Endothelial cell of umbilical vein (primary cell): Measurements from ENCODE around the gene CNTNAP2. TPM values are rescaled to one million over a fixed set of nuclear protein-coding genes. Genes with fewer than 3 reads are reported as not detected.

Source experiments
- BruUV-seq: library from RNA; stranded (reverse); fragments of 400-500 nt; replicated peaks from 2 replicates; lab custom pipeline; 2021; lab: Mats Ljungman, UMichigan
- CTCF ChIA-PET: fragments of 300-600, 350-600 bp; sonication (Branson Sonifier 250); formaldehyde crosslinking; loops from one replicate; lab custom pipeline; 2021; ENCODE audit warnings: antibody characterized with exemption, inconsistent platforms; lab: Charles Lee
- POLR2A ChIA-PET: fragments of 300-600, 350-600 bp; sonication (Branson Sonifier 250); formaldehyde crosslinking; loops from one replicate; lab custom pipeline; 2021; ENCODE audit warnings: antibody characterized with exemption, inconsistent platforms; lab: Charles Lee
- DNase-seq: peaks from one replicate; pipeline ENCODE4 v3.0.0-alpha.2; 2011; ENCODE audit warnings: low read depth, low spot score
- FAIRE-seq: peaks from 2 replicates; lab custom pipeline; 2011; peaks lifted over from hg19 to GRCh38; lab: Jason Lieb, UNC
- H2AFZ ChIP-seq: 2 replicates; pipeline ENCODE4 v1.6.0; 2012; ENCODE audit warnings: low read depth, low read length, control low read depth, inconsistent platforms
- H3K27ac ChIP-seq: 2 replicates; pipeline ENCODE4 v1.5.1; 2011; ENCODE audit warnings: low read depth, mild to moderate bottlenecking, control low read depth, low read length, moderate library complexity; ENCODE audit not compliant: insufficient read depth
- H3K27me3 ChIP-seq, 2 experiments: 2 replicates each; pipeline versions ENCODE4 v1.6.0 to v1.6.1; 2011; ENCODE audit warnings: low read length in 2 of 2, mixed read lengths in 1 of 2; ENCODE audit not compliant: control insufficient read depth in 2 of 2, insufficient read depth in 2 of 2
- H3K36me3 ChIP-seq, 2 experiments: 2 replicates in 1 of 2; 3 replicates in 1 of 2; pipeline ENCODE4 v1.5.1; 2011; ENCODE audit warnings: low read length in 2 of 2, mild to moderate bottlenecking in 1 of 2, moderate library complexity in 1 of 2; ENCODE audit not compliant: control insufficient read depth in 2 of 2, insufficient read depth in 2 of 2; ENCODE audit errors: extremely low read depth in 1 of 2
- H3K4me1 ChIP-seq: 3 replicates; pipeline ENCODE4 v1.5.1; 2011; ENCODE audit warnings: mild to moderate bottlenecking, low read length; ENCODE audit not compliant: control insufficient read depth, insufficient read depth; ENCODE audit errors: extremely low read depth
- H3K4me2 ChIP-seq: 2 replicates; pipeline ENCODE4 v1.6.1; 2011; ENCODE audit warnings: low read length, control low read depth, mixed read lengths; ENCODE audit not compliant: insufficient read depth
- H3K4me3 ChIP-seq, 3 experiments: fragments of 200-600 bp in 1 of 3; sonication (generic), shearing (Covaris generic) in 1 of 3; replicated peaks in 1 of 3; 2 replicates each; pipeline ENCODE4 v1.5.1; 2011 to 2016; ENCODE audit warnings: control low read depth in 3 of 3, low read length in 3 of 3, mild to moderate bottlenecking in 2 of 3, inconsistent platforms in 1 of 3, low read depth in 1 of 3, moderate library complexity in 1 of 3; ENCODE audit not compliant: insufficient read depth in 1 of 3
- H3K79me2 ChIP-seq: 2 replicates; pipeline ENCODE4 v1.6.0; 2012; ENCODE audit warnings: low read length, inconsistent platforms; ENCODE audit not compliant: control insufficient read depth, insufficient read depth
- H3K9ac ChIP-seq: replicated peaks from 2 replicates; pipeline ENCODE3; 2011; ENCODE audit warnings: low read length, control low read depth; ENCODE audit not compliant: insufficient read depth; ENCODE audit errors: extremely low read depth
- H3K9me1 ChIP-seq: replicated peaks from 3 replicates; pipeline ENCODE4 v1.6.0; 2011; ENCODE audit warnings: mild to moderate bottlenecking, low read length; ENCODE audit not compliant: control insufficient read depth, insufficient read depth; ENCODE audit errors: extremely low read depth
- H3K9me3 ChIP-seq: replicated peaks from 2 replicates; pipeline ENCODE4 v1.5.1; 2012; ENCODE audit warnings: low read length, inconsistent platforms; ENCODE audit not compliant: control insufficient read depth, insufficient read depth
- H4K20me1 ChIP-seq: replicated peaks from 2 replicates; pipeline ENCODE3; 2011; ENCODE audit warnings: mild to moderate bottlenecking, low read length; ENCODE audit not compliant: control insufficient read depth, insufficient read depth; ENCODE audit errors: extremely low read depth
- EZH2 ChIP-seq: IDR thresholded peaks from 2 replicates; pipeline ENCODE4 v1.6.1; 2012; ENCODE audit warnings: borderline replicate concordance, low read depth, mild to moderate bottlenecking, moderate library complexity, low read length, inconsistent platforms; ENCODE audit not compliant: severe bottlenecking
- FOS ChIP-seq: IDR thresholded peaks from 2 replicates; pipeline ENCODE4 v1.6.1; 2011; ENCODE audit warnings: mild to moderate bottlenecking, low read length, moderate library complexity, borderline replicate concordance; ENCODE audit not compliant: insufficient read depth
- GATA2 ChIP-seq: IDR thresholded peaks from 2 replicates; pipeline ENCODE4 v1.7.0; 2011; ENCODE audit warnings: low read depth, mild to moderate bottlenecking, moderate library complexity, mixed read lengths, low read length; ENCODE audit not compliant: insufficient read length, insufficient read depth
- JUN ChIP-seq: IDR thresholded peaks from 2 replicates; pipeline ENCODE4 v1.6.1; 2011; ENCODE audit warnings: borderline replicate concordance, low read depth; ENCODE audit not compliant: insufficient read length, insufficient read depth
- MYC ChIP-seq: IDR thresholded peaks from one replicate; pipeline ENCODE4 v1.6.1; 2011; ENCODE audit warnings: mild to moderate bottlenecking, low read depth, low read length
- POLR2A ChIP-seq: IDR thresholded peaks from 2 replicates; pipeline ENCODE4 v1.6.1; 2012; ENCODE audit warnings: low read depth, mild to moderate bottlenecking, control low read depth, low read length
- POLR2AphosphoS5 ChIP-seq: IDR thresholded peaks from 2 replicates; pipeline ENCODE4 v1.6.1; 2012; ENCODE audit warnings: low read depth, mild to moderate bottlenecking, control low read depth, low read length, moderate library complexity; ENCODE audit not compliant: insufficient read depth
- dilution Hi-C: fragments of 300-500 bp; cut with MboI; formaldehyde crosslinking; loops from one replicate; pipeline ENCODE4 v1.15.0; 2019; ENCODE audit warnings: low sequenced_read_pairs; ENCODE audit not compliant: extremely low pct_ligation_motif_present
- intact Hi-C: fragments of 100-400 bp; cut with micrococcal nuclease; formaldehyde crosslinking; loops from one replicate; pipeline ENCODE4 v1.10.0; 2022
- polyA plus RNA-seq, 4 experiments: library from polyadenylated mRNA; depleted of rRNA in 3 of 4; stranded (reverse) in 3 of 4; unstranded in 1 of 4; fragments of >200 nt; gene quantifications; 2 replicates each; pipeline versions ENCODE4 v1.2.1 to v1.2.3, GENCODE V29; 2011 to 2012; ENCODE audit warnings: missing spikeins in 1 of 4
- total RNA-seq: library from RNA; stranded (reverse); gene quantifications from 2 replicates; pipeline ENCODE4 v1.2.3, GENCODE V29; 2021
- TF ChIP-seq, protein P1 (sequence below), 2 donors: IDR thresholded peaks; 1 replicate in 1 of 2; 2 replicates in 1 of 2; pipeline ENCODE4 v1.5.1; 2011; ENCODE audit warnings: low read length in 2 of 2, mild to moderate bottlenecking in 2 of 2, moderate library complexity in 2 of 2, control low read depth in 1 of 2, inconsistent platforms in 1 of 2, low read depth in 1 of 2; ENCODE audit not compliant: insufficient read depth in 1 of 2; ENCODE audit errors: extremely low read depth in 1 of 2
- TF ChIP-seq, protein P2 (sequence below): IDR thresholded peaks from 2 replicates; pipeline ENCODE4 v1.6.1; 2011; ENCODE audit not compliant: insufficient read depth, insufficient read length

Gene CNTNAP2
- total and polyA plus RNA-seq, 2 donors (not counting 3 experiments of a cell fraction or from before 2014, with no cell fraction given) = not detected

DNA sequence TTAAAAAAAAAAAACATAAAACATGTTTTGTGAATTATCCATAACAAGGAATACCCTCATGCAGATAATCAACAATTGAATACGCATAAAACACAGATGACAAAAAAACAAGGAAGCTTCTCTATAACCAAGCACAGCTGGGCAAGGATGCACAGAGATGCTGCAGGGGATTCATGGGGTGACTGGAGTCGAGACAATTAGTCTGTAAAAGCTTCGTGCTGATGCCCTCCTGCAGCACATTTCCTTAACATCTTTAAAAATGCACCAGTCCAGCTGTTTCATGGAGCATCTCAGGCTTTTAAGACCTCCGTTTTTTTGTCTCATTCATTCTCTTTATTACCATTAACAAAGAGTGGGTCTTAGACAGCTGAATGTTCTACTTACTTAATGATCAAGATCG is 1680.0 kb downstream of the CNTNAP2 start:
- dilution Hi-C loops = no loop called here
- DNase-seq (no peak), FAIRE-seq (no peak)
- no peak for TF ChIP-seq POLR2A
- TF ChIP-seq, protein P1, sequence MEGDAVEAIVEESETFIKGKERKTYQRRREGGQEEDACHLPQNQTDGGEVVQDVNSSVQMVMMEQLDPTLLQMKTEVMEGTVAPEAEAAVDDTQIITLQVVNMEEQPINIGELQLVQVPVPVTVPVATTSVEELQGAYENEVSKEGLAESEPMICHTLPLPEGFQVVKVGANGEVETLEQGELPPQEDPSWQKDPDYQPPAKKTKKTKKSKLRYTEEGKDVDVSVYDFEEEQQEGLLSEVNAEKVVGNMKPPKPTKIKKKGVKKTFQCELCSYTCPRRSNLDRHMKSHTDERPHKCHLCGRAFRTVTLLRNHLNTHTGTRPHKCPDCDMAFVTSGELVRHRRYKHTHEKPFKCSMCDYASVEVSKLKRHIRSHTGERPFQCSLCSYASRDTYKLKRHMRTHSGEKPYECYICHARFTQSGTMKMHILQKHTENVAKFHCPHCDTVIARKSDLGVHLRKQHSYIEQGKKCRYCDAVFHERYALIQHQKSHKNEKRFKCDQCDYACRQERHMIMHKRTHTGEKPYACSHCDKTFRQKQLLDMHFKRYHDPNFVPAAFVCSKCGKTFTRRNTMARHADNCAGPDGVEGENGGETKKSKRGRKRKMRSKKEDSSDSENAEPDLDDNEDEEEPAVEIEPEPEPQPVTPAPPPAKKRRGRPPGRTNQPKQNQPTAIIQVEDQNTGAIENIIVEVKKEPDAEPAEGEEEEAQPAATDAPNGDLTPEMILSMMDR (IDR thresholded peaks at IDR 0.05; ENCODE audit: extremely low read depth in 1 of 2, insufficient read depth in 1 of 2, low read depth in 1 of 2, low read length in 2 of 2) = no peak
- TF ChIP-seq FOS = no peak
- TF ChIP-seq EZH2 = no peak
- TF ChIP-seq JUN = no peak
- no peak for TF ChIP-seq GATA2
- TF ChIP-seq MYC = no peak
- TF ChIP-seq, protein P2, sequence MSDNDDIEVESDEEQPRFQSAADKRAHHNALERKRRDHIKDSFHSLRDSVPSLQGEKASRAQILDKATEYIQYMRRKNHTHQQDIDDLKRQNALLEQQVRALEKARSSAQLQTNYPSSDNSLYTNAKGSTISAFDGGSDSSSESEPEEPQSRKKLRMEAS = no peak
- TF ChIP-seq POLR2AphosphoS5 = no peak
- peaks cover 2% of the 10 kb centered on the region for H3K9me3 ChIP-seq
- no peaks in the 10 kb centered on the region for H3K79me2 ChIP-seq
- no peaks in the 10 kb centered on the region for H3K27me3 ChIP-seq
- POLR2A ChIA-PET = no interaction called here
- CTCF ChIA-PET = no interaction called here
- H3K9ac ChIP-seq = no peak overlapping the region
- H3K27ac ChIP-seq = no peak overlapping the region
- no TSS peak for BruUV-seq
- H3K4me1 ChIP-seq = no peaks in the 10 kb centered on the region
- no peak overlapping the region for H3K4me3 ChIP-seq
- H3K9me1 ChIP-seq = no peaks in the 10 kb centered on the region
- intact Hi-C loops = no loop called here
- H3K4me2 ChIP-seq = no peak overlapping the region
- no peaks in the 10 kb centered on the region for H4K20me1 ChIP-seq
- no peak overlapping the region for H2AFZ ChIP-seq
- no peaks in the 10 kb centered on the region for H3K36me3 ChIP-seq
